ENCODE data around the gene MGAT4A. TPM values are rescaled to one million over a fixed set of nuclear protein-coding genes. Genes with fewer than 3 reads are reported as not detected.

Gene MGAT4A
- total and polyA plus RNA-seq, 2 of the 8 experiments (the other 6 are each of a cell fraction or from before 2014, with no cell fraction given) = 1.4 to 7.7 TPM

- FAIRE-seq (no peak), DNase-seq (ENCODE audit: low read depth in 1 of 2, low spot score in 2 of 2) (no peak)
- H3K23me2 ChIP-seq (ENCODE audit: low read depth, low read length) = no peaks in the 10 kb centered on the region
- H3K9me3 ChIP-seq (ENCODE audit: insufficient read depth in 2 of 2, low read depth in 1 of 2, low read length in 1 of 2) = no peaks in the 10 kb centered on the region
- H2BK120ac ChIP-seq (replicated peaks; ENCODE audit: low read depth, low read length) = no peak overlapping the region
- no peak overlapping the region for H2BK12ac ChIP-seq (ENCODE audit: low read depth, low read length)
- no peak overlapping the region for H3K56ac ChIP-seq (replicated peaks; ENCODE audit: insufficient read length, low read depth, low read length)
- no peak overlapping the region for H3K27ac ChIP-seq (ENCODE audit: low read depth, low read length)
- ChIA-PET POLR2A (ENCODE audit: partially characterized antibody) (no interaction called here), CTCF (ENCODE audit: partially characterized antibody) (no interaction called here)
- no peak overlapping the region for H4K91ac ChIP-seq (replicated peaks; ENCODE audit: insufficient read length, low read length)
- H3K4me3 ChIP-seq (ENCODE audit: extremely low read depth in 1 of 4, insufficient read depth in 2 of 4, low read depth in 3 of 4, low read length in 4 of 4) = no peak overlapping the region
- H2BK20ac ChIP-seq (ENCODE audit: low read length) = no peak overlapping the region
- no peak overlapping the region for H3K18ac ChIP-seq (ENCODE audit: extremely low read depth, low read length)
- H3K36me3 ChIP-seq (ENCODE audit: control insufficient read depth in 2 of 4, insufficient read depth in 4 of 4, low read length in 3 of 4) = no peaks in the 10 kb centered on the region
- H4K8ac ChIP-seq (ENCODE audit: extremely low read depth, insufficient read depth, low read length) = no peak overlapping the region
- H4K5ac ChIP-seq (ENCODE audit: insufficient read length, low read depth, low read length) = no peak overlapping the region
- 90% methylated on average over 6 of the region's 6 CpGs; no CpG with 5 or more reads in 1 of the 2 experiments for WGBS, 2 experiments (ENCODE audit: extremely low coverage in 1 of 2, insufficient coverage in 1 of 2, insufficient read length in 1 of 2, insufficient replicate concordance in 2 of 2, low coverage in 1 of 2, low lambda C conversion rate in 2 of 2, missing lambda C conversion rate in 1 of 2)
- no peaks in the 10 kb centered on the region for H3K4me1 ChIP-seq (replicated peaks in 1 of 4; ENCODE audit: control insufficient read depth in 3 of 4, insufficient read depth in 4 of 4, low read length in 3 of 4)
- no peaks in the 10 kb centered on the region for H3K79me2 ChIP-seq (ENCODE audit: control insufficient read depth in 1 of 2, insufficient read depth in 2 of 2, low read length in 2 of 2)
- no peak overlapping the region for H3K14ac ChIP-seq (ENCODE audit: insufficient read length)
- no peak overlapping the region for H2AFZ ChIP-seq (ENCODE audit: low read length)
- H4K20me1 ChIP-seq (replicated peaks in 1 of 2; ENCODE audit: control insufficient read depth in 1 of 2, insufficient read depth in 2 of 2, low read length in 2 of 2) = no peaks in the 10 kb centered on the region
- no peak overlapping the region for H3K23ac ChIP-seq (ENCODE audit: insufficient read length)
- H2AK5ac ChIP-seq (ENCODE audit: low read depth, low read length) = no peak overlapping the region
- H3K9ac ChIP-seq (replicated peaks in 1 of 4; ENCODE audit: extremely low read depth in 1 of 4, low read depth in 3 of 4, low read length in 3 of 4) = no peak overlapping the region
- no peak overlapping the region for H3K4ac ChIP-seq (replicated peaks; ENCODE audit: insufficient read length, low read depth, low read length)
- no peaks in the 10 kb centered on the region for H3K27me3 ChIP-seq (replicated peaks in 1 of 4; ENCODE audit: control insufficient read depth in 3 of 4, extremely low read depth in 1 of 4, insufficient read depth in 3 of 4, low read length in 3 of 4)
- no peaks in the 10 kb centered on the region for H3K79me1 ChIP-seq (ENCODE audit: low read depth, low read length)
- H2BK5ac ChIP-seq (ENCODE audit: low read depth, low read length) = no peak overlapping the region
- no peak overlapping the region for H3K4me2 ChIP-seq (ENCODE audit: insufficient read depth in 1 of 2, low read depth in 2 of 2, low read length in 2 of 2)
- H2BK15ac ChIP-seq (ENCODE audit: low read length) = no peak overlapping the region
- no peak for TF ChIP-seq EZH2 (IDR thresholded peaks at IDR 0.05; ENCODE audit: low read depth, low read length, severe bottlenecking)
- no peak for TF ChIP-seq MAFK (IDR thresholded peaks at IDR 0.05; ENCODE audit: low read depth, low read length)
- no peak for TF ChIP-seq SP1 (IDR thresholded peaks at IDR 0.05; ENCODE audit: low read depth, low read length)
- TF ChIP-seq RBBP5 (IDR thresholded peaks at IDR 0.05; ENCODE audit: borderline replicate concordance, low read depth, low read length) = no peak
- TF ChIP-seq SRF (IDR thresholded peaks at IDR 0.05; ENCODE audit: low read depth, low read length) = no peak
Observed at GRCh38 chr2:98759827-98760625, 29.1 kb upstream of the MGAT4A start.

Measured in H1 (cell line).